HG02840 (cell line): Measurements from ENCODE around the gene CORO2B.

Experiments used
- ATAC-seq: cut with Tn5 transposase; IDR thresholded peaks from one replicate; pipeline ENCODE4 v1.9.1; 2021; ENCODE audit warnings: mild to moderate bottlenecking, moderate library complexity, moderate number of reproducible peaks; ENCODE audit not compliant: unreplicated experiment, low FRiP score

CORO2B gene

GRCh38 chr15:68623301-68623892, 44.6 kb downstream of the CORO2B start:
- ATAC-seq, result no peak

DNA sequence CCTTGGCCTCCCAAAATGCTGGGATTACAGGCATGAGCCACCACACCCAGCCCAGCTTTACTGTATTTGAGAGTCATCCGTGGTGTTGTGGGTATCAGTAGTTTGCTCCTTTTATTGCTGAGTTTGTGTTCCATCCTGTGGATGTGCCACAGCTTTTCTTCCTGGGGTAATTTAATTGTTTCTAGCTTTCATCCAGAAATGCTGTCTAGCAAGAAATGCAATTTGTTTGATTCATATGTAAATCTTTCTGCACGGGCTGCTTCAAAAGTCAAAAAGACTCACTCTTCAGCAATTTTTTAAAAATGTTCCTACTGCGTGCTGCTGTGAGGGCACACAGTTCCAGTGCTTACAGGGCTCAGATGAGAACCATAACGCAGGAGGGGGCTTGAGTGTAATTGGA, 47.1 kb downstream of the CORO2B start:
- ATAC-seq, result no peak

- ATAC-seq, result no peak
Observed at GRCh38 chr15:68626283-68626682, 47.5 kb downstream of the CORO2B start.

DNA sequence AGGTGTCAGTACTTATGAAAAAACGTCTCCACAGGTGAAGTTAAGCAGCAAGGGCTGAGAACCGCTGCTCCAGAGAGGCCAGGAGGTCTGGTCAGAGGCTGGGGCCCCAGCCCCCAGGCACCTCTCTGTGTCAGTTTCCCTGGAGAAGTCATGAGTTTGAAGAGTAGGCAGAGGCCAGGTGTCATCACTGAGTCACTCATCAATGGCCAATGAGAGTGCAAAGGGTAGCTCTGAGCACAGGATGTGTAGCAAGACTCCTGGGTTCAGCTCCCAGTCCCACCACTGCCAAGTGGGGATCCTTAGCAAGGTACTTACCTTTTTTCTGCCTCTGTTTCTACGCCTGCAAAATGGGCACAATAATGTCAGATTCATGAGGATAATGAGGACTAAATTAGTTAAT, 47.9 kb downstream of the CORO2B start:
- ATAC-seq, result no peak

DNA sequence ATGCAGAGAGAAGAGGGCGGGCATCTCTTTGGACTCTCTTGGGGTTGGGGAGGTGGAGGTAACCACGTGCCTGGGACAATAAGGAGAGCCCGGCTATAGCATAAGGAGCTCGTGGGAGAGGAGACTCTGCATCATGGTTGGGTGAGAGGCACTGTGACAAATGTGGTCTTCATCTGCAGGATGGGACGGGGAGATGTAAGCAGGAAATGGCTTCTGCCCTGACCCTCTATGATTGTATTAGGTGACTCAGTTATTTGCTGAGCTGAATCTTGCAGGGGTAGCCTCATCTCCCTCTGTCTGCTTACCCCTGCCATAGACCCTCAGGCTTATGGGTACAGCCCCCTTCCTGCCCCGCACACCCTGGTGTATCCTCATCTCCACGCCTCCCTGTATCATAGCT, 48.7 kb downstream of the CORO2B start:
- no peak for ATAC-seq

DNA sequence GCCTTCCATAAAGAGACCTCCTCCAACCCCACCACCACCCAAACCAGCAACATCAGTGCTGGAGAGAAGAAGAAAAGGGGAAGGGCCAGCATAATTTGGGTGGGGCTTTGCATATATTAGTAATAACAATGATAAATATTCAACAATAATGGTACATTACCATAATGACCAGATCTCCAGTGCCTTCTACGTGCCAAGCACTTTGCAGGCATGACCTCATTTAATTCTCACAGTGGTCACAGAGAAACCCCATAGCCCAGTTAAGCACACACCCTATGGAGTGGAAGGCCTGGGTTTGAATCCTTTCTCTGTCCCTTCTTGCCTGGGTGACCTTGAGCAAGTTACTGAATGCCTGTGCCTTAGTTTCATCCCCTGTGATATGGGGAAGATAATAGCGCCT, 49.2 kb downstream of the CORO2B start:
- no peak for ATAC-seq

GRCh38 chr15:68629519-68630210, 50.9 kb downstream of the CORO2B start:
- no peak for ATAC-seq

GRCh38 chr15:68630211-68630555, 51.4 kb downstream of the CORO2B start:
- no peak for ATAC-seq

- no peak for ATAC-seq
Observed at GRCh38 chr15:68630836-68631235, 52.0 kb downstream of the CORO2B start.

GRCh38 chr15:68631601-68632051, 52.8 kb downstream of the CORO2B start:
- no peak for ATAC-seq

GRCh38 chr15:68632101-68632500, 53.3 kb downstream of the CORO2B start:
- no peak for ATAC-seq

DNA sequence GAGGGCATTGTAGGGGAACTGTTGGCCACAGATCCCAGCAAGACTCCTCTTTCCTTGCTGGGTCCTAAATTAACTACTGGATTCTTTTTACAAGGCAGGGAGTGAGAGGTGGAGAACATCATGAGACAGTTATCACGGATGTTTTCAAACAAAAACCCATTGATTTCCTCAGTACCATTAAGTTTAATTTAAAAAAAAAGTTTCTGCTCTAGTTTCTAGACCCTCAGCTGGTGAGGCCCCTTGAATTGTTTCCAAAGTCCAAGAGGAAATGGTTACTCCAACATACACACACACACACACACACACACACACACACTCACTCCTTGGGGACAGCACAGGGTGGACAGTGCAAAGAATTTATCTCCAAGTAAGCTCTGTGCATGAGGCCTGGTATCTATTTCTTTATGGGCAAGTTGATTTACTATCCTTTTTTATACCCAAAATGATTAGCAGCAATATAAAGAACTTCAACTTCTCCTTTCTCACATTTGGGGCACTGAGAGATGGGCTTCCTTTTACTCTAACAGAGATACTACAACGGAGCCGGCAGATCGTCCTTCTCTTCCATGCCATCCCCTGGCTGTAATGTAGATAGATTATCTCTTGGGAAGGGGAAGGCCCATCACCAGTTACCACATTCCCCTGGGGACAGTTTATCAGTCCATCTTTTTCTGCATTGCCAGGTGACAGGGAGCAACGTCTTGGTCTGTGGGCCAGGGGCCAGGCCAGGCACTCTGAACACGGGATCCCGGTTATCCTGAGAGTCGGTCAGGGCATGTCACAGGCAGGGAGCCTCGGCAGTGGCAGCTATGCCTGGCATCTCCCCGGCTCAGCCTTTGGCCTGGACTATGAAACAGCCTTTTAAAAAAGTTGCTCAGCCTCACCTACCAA, 54.7 kb downstream of the CORO2B start:
- ATAC-seq, result no peak

GRCh38 chr15:68634122-68634482, 55.3 kb downstream of the CORO2B start:
- no peak for ATAC-seq

- ATAC-seq, result no peak
Observed at GRCh38 chr15:68634531-68634930, 55.7 kb downstream of the CORO2B start.

GRCh38 chr15:68635141-68635540, 56.3 kb downstream of the CORO2B start:
- no peak for ATAC-seq

GRCh38 chr15:68636256-68636655, 57.5 kb downstream of the CORO2B start:
- ATAC-seq, result no peak

DNA sequence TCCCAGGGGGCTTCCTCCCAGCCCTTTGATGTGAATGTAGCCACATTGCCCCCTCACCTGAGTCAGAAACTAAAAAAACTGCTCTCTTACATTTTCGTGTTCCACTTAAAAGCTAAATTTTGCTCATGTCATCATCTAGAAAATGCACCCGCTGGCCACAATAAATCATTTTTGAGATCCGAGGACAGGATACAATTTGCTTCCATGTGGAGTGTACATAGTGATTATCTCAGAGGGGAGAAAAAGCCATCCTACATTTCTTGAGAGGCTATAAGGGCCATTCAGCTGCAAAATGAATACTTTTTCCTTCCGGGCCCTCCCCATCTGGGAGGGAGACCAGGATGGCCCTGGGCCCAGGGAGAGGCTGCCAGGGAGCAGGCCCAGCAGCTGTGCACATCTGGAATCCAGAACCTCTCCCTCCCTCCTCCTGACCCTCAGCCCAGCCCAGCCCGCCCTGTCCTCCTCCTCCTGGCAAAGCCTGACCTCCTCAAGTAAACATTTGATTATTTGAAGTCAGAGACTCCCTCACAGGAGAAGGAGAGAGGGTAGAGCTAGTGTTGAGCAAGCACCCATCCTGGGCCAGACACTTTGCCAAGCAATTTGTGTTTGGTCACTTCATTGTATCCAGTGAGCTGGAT, 59.1 kb downstream of the CORO2B start:
- ATAC-seq, result no peak

DNA sequence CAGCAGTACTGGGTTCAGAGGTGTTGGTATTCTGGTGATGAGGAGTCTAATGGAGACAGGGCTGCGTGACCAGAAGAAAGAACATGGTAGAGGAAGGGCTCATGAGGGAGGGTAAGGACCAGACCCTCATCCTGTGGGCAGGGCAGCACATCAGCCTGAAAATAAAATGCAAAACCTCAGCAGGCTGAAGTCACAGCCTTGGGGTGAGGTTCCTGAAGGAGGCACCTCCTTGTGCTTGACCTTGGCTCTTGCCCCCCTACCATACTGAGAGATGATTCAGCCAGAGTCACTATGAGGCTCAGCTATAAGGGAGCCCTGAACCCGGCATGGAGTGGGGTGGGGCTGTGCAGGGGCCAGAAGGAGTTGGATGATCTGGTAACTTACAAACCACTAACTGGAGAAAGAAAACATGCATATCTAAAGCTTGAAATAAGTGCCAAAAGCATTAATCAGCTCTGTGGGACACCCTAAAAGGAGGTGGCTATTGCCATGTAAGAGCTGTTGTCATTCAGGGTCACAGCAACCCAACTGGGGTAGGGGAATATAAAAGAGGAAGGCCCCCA, 60.2 kb downstream of the CORO2B start:
- no peak for ATAC-seq

DNA sequence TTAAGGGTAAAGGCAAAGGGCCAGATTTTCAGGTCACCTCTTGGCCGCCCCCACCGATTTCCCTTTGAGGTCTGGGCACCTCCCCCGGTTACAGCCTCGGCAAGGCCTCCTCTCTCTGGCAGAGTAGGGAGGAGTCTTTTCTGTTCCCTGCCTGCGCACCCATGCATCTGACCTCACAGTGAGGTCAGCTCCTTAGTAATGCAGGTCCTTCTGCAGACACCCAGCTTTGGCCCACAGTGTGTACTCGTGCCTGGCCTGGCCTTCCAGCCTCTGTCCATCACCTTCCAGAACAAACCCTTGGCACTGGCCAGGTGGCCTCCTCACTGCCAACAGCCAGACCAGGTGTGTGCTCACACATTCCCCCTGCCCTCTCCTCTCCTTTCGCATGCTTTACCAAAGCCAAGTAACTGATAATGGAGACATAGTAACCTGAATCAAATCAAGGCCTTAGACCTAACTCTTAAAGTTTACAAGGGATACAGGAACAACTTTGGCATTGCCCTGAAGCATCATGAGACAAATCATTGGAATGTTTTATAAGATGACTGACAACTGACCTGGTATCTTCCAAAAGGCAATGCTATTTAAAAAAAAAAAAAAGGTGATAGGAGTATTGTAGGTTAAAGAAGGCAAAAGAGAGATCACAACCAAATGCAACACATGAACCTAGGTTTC, 61.3 kb downstream of the CORO2B start:
- no peak for ATAC-seq

GRCh38 chr15:68640791-68641331, 62.1 kb downstream of the CORO2B start:
- no peak for ATAC-seq
